Psoas muscle (tissue), 8 donors: ENCODE results near the gene HSF5. TPM values are rescaled to one million over a fixed set of nuclear protein-coding genes. Genes with fewer than 3 reads are reported as not detected.

ENCODE experiments used
- ATAC-seq, 4 donors: fragments of 200-7000 bp; cut with Tn5 transposase; one replicate each; pipeline ENCODE4 v1.9.1; 2020; ENCODE audit warnings: moderate library complexity in 3 of 4, mild to moderate bottlenecking in 2 of 4
- DNase-seq, 2 donors: peaks; one replicate each; pipeline ENCODE4 v3.0.0-alpha.2; 2020
- H3K27ac ChIP-seq: fragments of 200-600 bp; one replicate; pipeline ENCODE4 v1.8.0; 2022
- H3K27me3 ChIP-seq, 3 donors: fragments of 200-600 bp in 1 of 3; one replicate each; pipeline versions ENCODE4 v1.6.1 to v1.8.0; 2013 to 2022; ENCODE audit warnings: low read length in 2 of 3, mild to moderate bottlenecking in 2 of 3, moderate library complexity in 1 of 3; ENCODE audit not compliant: insufficient read depth in 3 of 3
- H3K36me3 ChIP-seq, 2 donors: fragments of 200-600 bp in 1 of 2; one replicate each; pipeline versions ENCODE4 v1.6.1 to v1.8.0; 2013 to 2022; ENCODE audit warnings: low read depth in 1 of 2, mild to moderate bottlenecking in 1 of 2, moderate library complexity in 1 of 2; ENCODE audit not compliant: insufficient read depth in 1 of 2
- H3K4me1 ChIP-seq: fragments of 200-600 bp; one replicate; pipeline ENCODE4 v1.8.0; 2022
- H3K4me3 ChIP-seq: fragments of 200-600 bp; one replicate; pipeline ENCODE4 v1.8.0; 2022; ENCODE audit warnings: mild to moderate bottlenecking
- H3K9me3 ChIP-seq: fragments of 200-600 bp; one replicate; pipeline ENCODE4 v1.8.0; 2022
- WGBS, 3 donors: extraction: QIAGEN DNeasy Blood & Tissue Kit; methylation state at CpG; one replicate each; pipeline versions ENCODE4 v1.1.6 to v1.1.7; 2013; 5-methylcytosine and 5-hydroxymethylcytosine counted together
- intact Hi-C, 2 donors: fragments of 100-400 bp; cut with DNase I; formaldehyde crosslinking; loops; one replicate each; pipeline versions ENCODE4 v1.11.0 to v1.14.2; 2022
- polyA plus RNA-seq, 3 donors: library from polyadenylated mRNA; stranded (reverse); fragments of 200-250 nt; gene quantifications; one replicate each; pipeline ENCODE4 v1.2.3, GENCODE V29; 2013
- total RNA-seq, 4 donors: library from RNA; stranded (reverse); fragmentation: NEBNext Ultra II Directional in 2 of 4; extraction: Animal tissue kit (Norgen Biotek cat#: 25700) in 2 of 4; gene quantifications; one replicate each; pipeline versions ENCODE4 v1.2.1 to v1.2.4, GENCODE V29; 2021 to 2023
- TF ChIP-seq, protein P1 (sequence below): fragments of 200-600 bp; IDR thresholded peaks from one replicate; pipeline ENCODE4 v1.8.0; 2022; ENCODE audit warnings: antibody characterized with exemption
- donor health status: healthy with polysubstance abuse.
- donor health status: DM: no; HTN: no; CAD: no; lungs with moderate emphysema.
- donor health status: Bipolar disorder and iron deficiency.
- donor health status: healthy.
- donor health status: DM: yes; HTN: yes; CAD: no.
- donor health status: DM: no; HTN: no; CAD: no.
- donor health status: DM: no; HTN: no; CAD: no.
- donor health status: DM: yes; HTN: yes; CAD: no.

The HSF5 gene
- total and polyA plus RNA-seq, 7 donors: not detected

DNA sequence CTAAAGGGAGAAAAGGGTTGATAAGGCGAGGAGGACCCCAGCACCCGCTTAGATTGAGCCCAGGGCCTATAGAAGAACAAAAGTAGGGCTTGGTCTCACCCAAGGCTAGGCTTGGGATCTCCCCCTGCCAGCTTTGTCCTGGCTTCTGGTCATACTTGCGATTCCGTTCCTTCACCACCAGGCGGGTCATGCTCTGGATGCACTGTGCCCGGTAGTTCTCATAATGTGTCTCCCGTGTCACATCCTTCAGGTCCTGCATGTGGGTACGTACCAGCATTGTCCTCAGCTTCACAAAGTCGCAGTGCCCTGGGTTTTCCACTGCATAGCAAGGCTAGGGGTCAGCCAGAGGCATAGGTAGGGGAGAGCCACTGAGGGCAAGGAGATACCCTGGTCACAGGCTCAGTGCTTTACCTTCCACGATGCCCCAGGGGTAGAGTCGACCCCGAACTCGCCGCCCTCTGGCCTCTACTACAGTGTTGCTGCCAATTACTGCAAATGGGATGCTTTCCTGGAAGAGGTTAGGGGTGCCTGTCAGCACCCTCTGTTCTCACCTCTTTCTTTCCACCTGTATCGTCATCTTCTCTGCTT, 32.7 kb upstream of the HSF5 start:
- Histone ChIP-seq H3K9me3 (no peaks in the 10 kb centered on the region), H3K36me3 (peaks cover 0 to 5% of the 10 kb centered on the region in 2 donors), H3K4me3 (no peak overlapping the region), H3K4me1 (peaks cover 12% of the 10 kb centered on the region), H3K27ac (no peak overlapping the region), H3K27me3 (no peaks in the 10 kb centered on the region)
- no peak for DNase-seq
- no peak for ATAC-seq
- WGBS, 3 donors: 66 to 71% (median 66%) methylated on average over 14 to 15 of the region's 15 CpGs
- intact Hi-C loops: loop anchor here (5.0 to 10.0 kb wide), 3 partner anchors 66 to 174 kb away; partner anchors contain the start of genes RAD51C (in 1 of the 2) and TEX14 (in 1 of the 2)
- TF ChIP-seq, protein P1, sequence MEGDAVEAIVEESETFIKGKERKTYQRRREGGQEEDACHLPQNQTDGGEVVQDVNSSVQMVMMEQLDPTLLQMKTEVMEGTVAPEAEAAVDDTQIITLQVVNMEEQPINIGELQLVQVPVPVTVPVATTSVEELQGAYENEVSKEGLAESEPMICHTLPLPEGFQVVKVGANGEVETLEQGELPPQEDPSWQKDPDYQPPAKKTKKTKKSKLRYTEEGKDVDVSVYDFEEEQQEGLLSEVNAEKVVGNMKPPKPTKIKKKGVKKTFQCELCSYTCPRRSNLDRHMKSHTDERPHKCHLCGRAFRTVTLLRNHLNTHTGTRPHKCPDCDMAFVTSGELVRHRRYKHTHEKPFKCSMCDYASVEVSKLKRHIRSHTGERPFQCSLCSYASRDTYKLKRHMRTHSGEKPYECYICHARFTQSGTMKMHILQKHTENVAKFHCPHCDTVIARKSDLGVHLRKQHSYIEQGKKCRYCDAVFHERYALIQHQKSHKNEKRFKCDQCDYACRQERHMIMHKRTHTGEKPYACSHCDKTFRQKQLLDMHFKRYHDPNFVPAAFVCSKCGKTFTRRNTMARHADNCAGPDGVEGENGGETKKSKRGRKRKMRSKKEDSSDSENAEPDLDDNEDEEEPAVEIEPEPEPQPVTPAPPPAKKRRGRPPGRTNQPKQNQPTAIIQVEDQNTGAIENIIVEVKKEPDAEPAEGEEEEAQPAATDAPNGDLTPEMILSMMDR: no peak

- Histone ChIP-seq H3K27me3 (no peaks in the 10 kb centered on the region), H3K9me3 (no peaks in the 10 kb centered on the region), H3K4me1 (peaks cover 26% of the 10 kb centered on the region), H3K4me3 (peak overlapping the region; percentile 87), H3K27ac (peak overlapping the region; percentile 97), H3K36me3 (peaks cover 0 to 9% of the 10 kb centered on the region in 2 donors)
- TF ChIP-seq, protein P1: no peak
- intact Hi-C loops: loop anchor here (2.0 to 10.0 kb wide), 3 partner anchors 163 to 487 kb away; partner anchors contain the start of genes SUPT4H1 (in 2 of the 2), RAD51C (in 1 of the 2) and TEX14 (in 1 of the 2)
- DNase-seq (peak; percentile 100), ATAC-seq (peak; percentile 91 to 93 (median 92))
- 0% methylated on average over 38 to 39 of the region's 39 CpGs for WGBS, 3 donors
Observed at GRCh38 chr17:58517928-58518609, 29.9 kb upstream of the HSF5 start.

GRCh38 chr17:58517378-58517927, 29.2 kb upstream of the HSF5 start:
- no peaks in the 10 kb centered on the region for H3K9me3 ChIP-seq
- no peaks in the 10 kb centered on the region for H3K27me3 ChIP-seq
- H3K4me3 ChIP-seq: peak overlapping the region; percentile 87
- TF ChIP-seq, protein P1: no peak
- DNase-seq (no peak), ATAC-seq (peak in 2 of 4 donors; percentile 47 to 56)
- H3K4me1 ChIP-seq: peaks cover 26% of the 10 kb centered on the region
- H3K27ac ChIP-seq: peak overlapping the region; percentile 97
- intact Hi-C loops: loop anchor here (5.0 to 10.0 kb wide), 2 partner anchors 163 to 175 kb away; partner anchors contain the start of genes SUPT4H1 (in 2 of the 2), RAD51C (in 1 of the 2) and TEX14 (in 1 of the 2)
- WGBS, 3 donors: 0 to 2% (median 0%) methylated on average over 14 to 27 of the region's 27 CpGs
- H3K36me3 ChIP-seq: peaks cover 1 to 16% of the 10 kb centered on the region in 2 donors

GRCh38 chr17:58516644-58517377, 28.6 kb upstream of the HSF5 start:
- Histone ChIP-seq H3K9me3 (no peaks in the 10 kb centered on the region), H3K4me1 (peaks cover 26% of the 10 kb centered on the region), H3K27me3 (no peaks in the 10 kb centered on the region), H3K27ac (peak overlapping the region; percentile 97), H3K4me3 (peak overlapping the region; percentile 87), H3K36me3 (peaks cover 4 to 22% of the 10 kb centered on the region in 2 donors)
- no peak for DNase-seq
- intact Hi-C loops: loop anchor here (5.0 to 10.0 kb wide), 2 partner anchors 162 to 175 kb away; partner anchors contain the start of genes SUPT4H1 (in 2 of the 2), RAD51C (in 1 of the 2) and TEX14 (in 1 of the 2)
- 35 to 60% (median 48%) methylated on average over 2 of the region's 2 CpGs for WGBS, 3 donors
- TF ChIP-seq, protein P1: no peak
- ATAC-seq: no peak
